Choroid plexus epithelial cell (primary cell): Measurements from ENCODE around the gene ARMC9.
"Not testable (repeated sequence)": the region's sequence is repeated elsewhere in the genome, so short reads cannot be mapped to it uniquely, and the experiment has no call there.

Source experiments
- DNase-seq: peaks from one replicate; pipeline ENCODE4 v3.0.0-alpha.2; 2010; ENCODE audit warnings: low read depth
- H3K4me3 ChIP-seq: 2 replicates; pipeline ENCODE4 v1.5.1; 2011; ENCODE audit warnings: low read depth, mild to moderate bottlenecking, control low read depth, low read length, moderate library complexity
- TF ChIP-seq, protein P1 (sequence below): conservative IDR thresholded peaks from 2 replicates; pipeline ENCODE4 v1.5.1; 2011; ENCODE audit warnings: low read depth, mild to moderate bottlenecking, control low read depth, inconsistent platforms, low read length, moderate library complexity

Gene ARMC9

GRCh38 chr2:231250698-231251097 lies 52.3 kb downstream of the ARMC9 start:
- no peak overlapping the region for H3K4me3 ChIP-seq
- TF ChIP-seq, protein P1, sequence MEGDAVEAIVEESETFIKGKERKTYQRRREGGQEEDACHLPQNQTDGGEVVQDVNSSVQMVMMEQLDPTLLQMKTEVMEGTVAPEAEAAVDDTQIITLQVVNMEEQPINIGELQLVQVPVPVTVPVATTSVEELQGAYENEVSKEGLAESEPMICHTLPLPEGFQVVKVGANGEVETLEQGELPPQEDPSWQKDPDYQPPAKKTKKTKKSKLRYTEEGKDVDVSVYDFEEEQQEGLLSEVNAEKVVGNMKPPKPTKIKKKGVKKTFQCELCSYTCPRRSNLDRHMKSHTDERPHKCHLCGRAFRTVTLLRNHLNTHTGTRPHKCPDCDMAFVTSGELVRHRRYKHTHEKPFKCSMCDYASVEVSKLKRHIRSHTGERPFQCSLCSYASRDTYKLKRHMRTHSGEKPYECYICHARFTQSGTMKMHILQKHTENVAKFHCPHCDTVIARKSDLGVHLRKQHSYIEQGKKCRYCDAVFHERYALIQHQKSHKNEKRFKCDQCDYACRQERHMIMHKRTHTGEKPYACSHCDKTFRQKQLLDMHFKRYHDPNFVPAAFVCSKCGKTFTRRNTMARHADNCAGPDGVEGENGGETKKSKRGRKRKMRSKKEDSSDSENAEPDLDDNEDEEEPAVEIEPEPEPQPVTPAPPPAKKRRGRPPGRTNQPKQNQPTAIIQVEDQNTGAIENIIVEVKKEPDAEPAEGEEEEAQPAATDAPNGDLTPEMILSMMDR: no peak
- DNase-seq: no peak

DNA sequence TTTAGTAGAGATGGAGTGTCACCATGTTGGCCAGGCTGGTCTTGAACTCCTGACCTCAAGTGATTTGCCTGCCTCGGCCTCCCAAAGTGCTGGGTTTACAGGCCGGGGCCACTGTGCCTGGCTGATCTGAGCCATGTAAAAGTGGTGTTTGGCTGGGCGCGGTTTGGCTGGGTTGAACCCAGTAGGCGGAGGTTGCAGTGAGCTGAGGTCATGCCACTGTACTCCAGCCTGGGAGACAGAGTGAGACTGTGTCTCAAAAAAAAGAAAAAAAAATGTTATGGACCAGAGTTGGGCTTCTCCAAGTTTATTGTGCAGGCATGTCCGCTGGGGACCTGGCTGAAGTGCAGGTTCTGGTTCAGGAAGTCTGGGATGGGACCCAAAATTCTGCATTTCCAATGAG lies 54.9 kb downstream of the ARMC9 start:
- DNase-seq, H3K4me3 ChIP-seq: not testable (repeated sequence)

- H3K4me3 ChIP-seq: no peak overlapping the region
- DNase-seq: no peak
- TF ChIP-seq, protein P1: no peak
Measured at GRCh38 chr2:231256494-231256893, 58.1 kb downstream of the ARMC9 start.

DNA sequence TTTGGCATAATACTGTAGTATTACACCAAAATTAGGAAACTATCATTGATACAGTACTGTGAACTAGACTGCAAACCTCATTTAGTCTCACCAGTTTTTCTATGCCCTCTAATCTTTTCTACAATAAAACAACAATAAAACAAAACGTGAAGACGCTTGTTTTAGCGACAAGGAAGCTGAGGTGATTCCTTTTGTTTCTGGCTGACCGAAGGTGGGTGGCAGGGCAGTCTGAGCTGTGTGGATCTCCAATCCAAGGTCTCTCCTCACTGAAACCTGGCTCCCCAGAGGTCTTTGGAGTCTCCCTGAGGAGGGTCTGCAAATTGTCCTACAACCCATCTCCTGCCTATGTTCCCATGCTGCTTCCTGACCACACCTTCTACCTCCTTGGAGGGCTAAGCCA lies 59.3 kb downstream of the ARMC9 start:
- DNase-seq: no peak
- no peak overlapping the region for H3K4me3 ChIP-seq
- TF ChIP-seq, protein P1: no peak

DNA sequence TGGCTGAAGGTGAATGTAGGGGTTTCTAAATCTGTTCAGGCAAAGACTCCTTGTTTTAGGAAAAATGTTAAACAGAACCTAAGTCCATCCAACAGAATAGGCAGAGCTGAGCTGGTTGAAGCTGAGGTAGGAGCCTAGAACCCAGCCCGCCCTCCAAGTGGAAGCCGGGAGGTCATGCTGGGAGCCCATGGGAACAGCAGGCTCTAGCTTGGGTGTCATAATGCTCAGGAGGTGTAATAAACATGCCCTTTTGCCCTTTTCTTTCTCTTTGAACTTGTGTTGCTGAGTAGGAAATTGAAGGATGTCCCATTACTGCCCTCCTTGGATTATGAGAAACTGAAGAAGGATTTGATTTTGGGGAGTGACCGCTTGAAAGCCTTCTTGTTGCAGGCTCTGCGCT lies 60.3 kb downstream of the ARMC9 start:
- no peak for DNase-seq
- no peak overlapping the region for H3K4me3 ChIP-seq
- TF ChIP-seq, protein P1: no peak

- TF ChIP-seq, protein P1: no peak
- DNase-seq: no peak
- H3K4me3 ChIP-seq: no peak overlapping the region
Measured at GRCh38 chr2:231259104-231259503, 60.7 kb downstream of the ARMC9 start.

DNA sequence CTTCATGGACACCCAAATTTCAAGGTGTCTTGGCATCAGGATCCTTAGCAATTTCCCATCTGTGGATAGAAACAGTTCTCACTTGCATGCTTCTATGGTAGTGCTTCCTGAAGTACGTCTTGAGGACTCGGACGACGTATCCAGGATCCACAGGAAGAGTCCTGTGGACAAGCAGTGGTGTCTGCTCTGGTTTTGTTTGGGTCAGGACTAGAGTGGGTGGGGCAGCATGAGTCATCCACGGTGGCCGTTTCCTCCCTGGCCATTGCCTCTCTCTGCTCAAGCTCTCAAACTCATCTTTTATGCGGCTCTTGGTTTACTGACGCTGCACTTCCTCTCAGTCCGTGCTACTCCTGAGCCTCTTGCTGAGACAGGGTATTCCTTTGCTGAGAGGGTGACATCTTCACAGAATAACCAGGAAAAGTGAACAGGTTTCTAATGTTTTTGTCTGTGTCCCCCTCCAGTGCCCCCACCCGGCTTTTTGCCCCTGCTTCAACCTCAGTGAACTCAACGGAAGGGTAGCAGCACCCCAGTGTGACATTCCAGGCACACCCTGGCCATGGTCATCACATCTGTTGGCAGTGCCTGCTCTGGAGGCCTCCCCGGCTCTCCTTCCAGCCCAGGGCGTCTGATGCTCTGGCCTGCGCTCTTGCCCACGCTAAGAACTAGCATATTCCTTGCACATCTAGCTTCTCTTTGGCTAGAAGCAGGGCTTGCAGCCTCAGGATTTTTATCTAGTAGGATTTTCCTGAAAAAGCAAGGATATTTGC lies 62.2 kb downstream of the ARMC9 start:
- peak; percentile 43 for DNase-seq
- TF ChIP-seq, protein P1: no peak
- no peak overlapping the region for H3K4me3 ChIP-seq
